A549 treated with AZD2906 at 1 μM for 4 hours (cell line): ENCODE data around the gene MRPL40. TPM values are rescaled to one million over a fixed set of nuclear protein-coding genes. Genes with fewer than 3 reads are reported as not detected.

Experiments
- total RNA-seq: library from RNA; stranded (reverse); fragments of 200-300 nt; extraction: Qiagen RNA extraction; gene quantifications from 5 replicates; pipeline ENCODE4 v1.2.3, GENCODE V29; 2022

Gene MRPL40
- total RNA-seq = 37.5 to 53.0 TPM (median 45.8 TPM) in 5 replicates

DNA sequence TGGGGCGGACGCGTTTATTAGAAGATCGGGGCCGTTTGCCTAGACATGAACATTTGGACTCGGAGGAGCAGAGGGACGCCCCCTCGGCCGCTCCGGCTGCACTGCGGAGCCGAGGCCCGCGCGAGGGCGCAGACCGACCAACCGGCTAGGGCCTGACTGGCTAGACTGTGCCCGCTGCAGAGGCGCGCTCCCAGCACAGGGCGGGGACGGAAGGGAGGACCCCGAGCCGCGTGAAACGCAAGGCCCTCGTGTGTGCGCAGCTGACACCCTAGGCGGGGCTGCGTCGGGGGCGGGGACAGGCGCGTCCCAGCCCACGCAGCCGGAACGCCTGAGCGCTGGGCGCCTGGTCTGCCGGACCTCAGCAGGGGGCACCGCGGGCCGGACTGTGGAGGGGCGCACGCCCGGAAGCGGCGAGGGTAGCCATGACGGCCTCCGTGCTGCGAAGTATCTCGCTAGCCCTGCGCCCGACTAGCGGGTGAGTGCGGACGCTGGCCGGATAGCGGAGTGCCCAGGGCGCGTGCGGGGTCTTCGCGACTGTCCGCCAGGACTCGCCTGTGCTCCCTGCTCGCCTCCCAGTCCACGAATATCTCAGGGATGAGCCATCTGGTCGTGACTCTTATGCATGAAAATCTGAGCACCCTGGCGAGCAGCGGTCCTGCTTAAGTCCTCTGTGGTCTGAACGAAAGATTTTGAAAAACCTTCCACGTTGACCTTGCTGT is at the start of gene MRPL40:
Gene MRPL40 (plus strand): TSS at position 413 of the 719 bp plus-strand sequence. CDS start 10 bp downstream, at position 423.

DNA sequence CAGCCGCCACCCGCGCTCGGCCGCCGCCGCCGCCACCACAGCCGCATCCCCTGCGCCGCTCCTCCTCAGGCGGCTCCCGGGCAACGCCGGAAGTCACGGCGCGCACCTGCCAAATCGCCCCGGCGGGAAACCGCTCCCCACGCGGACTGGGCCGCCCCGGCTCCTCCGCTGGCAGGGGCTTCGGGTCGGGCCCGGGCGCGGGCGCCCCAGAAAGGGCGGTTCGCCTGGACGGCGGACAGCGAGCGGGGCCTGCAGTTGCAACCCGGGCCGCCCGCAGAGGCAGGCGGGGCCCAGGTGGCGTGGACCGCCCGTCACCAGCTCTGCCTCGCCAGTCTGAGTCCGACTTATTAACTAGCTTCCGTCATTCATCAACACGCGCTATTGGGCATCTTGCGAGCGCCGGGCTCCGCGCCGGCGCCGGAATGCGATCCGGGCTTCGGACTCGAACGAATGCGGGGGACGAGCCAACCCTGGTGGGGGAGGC is 654 bp upstream of the MRPL40 start, which contains the start of gene HIRA:
Gene HIRA (minus strand): TSS at position 85 of the 484 bp plus-strand sequence. CDS start 257 bp downstream, outside the sequence.

DNA sequence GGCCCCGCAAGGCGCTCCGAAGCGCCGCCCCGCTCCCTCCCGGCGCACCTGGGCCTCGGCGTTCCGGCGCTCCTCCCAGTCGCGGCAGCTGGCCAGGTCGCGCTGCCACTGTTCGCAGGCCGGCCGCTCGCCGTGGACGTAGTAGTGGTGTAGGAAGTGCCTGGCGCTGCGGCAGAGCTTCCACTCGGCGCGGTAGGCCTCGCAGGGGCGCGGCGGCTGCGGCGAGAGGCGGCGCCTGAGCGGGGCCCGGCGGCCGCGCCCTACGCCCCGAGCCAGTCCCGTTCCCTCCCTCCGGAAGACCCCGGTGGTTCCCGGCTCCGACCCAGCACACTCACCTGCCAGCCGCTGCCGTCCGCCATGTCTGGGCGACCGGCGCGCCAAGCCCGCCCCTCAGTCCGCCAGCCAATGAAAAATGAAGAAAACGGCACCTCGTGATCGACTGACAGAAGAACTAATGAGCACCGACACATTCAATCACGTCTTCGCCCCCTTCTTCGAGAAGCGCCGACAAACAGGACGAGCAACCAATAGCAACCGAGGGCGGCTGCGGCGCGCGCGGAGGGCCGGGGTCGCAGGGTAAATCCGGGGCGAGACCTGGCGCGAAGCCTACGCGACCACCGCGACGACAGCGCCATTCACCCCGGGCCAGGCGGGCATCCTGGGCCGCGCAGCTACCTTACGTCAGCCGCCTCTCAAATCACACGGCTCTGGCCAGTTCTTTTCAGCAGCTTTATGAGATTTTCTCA is 15.2 kb downstream of the MRPL40 start, which contains the start of gene C22orf39:
Gene C22orf39 (minus strand): TSS at position 382 of the 746 bp plus-strand sequence. CDS start 23 bp downstream, at position 359.

GRCh38 chr22:19478901-19479354 is 46.6 kb downstream of the MRPL40 start, which contains the start of gene UFD1:
TSS of gene UFD1 (minus strand) at chr22:19479193. CDS start at chr22:19479085, 108 bp downstream.

GRCh38 chr22:19479355-19480172 is 47.2 kb downstream of the MRPL40 start, which contains the start of gene CDC45:
TSS of gene CDC45 (plus strand) at chr22:19479920. CDS start at chr22:19479969, 49 bp downstream.

Other genes with a start within 250 kb of the MRPL40 start
- 4.5 to 5.6 TPM (median 5.3 TPM) in 5 replicates for gene CLTCL1, start 140.8 kb upstream of the MRPL40 start, total RNA-seq
- 20.7 to 24.5 TPM (median 23.0 TPM) in 5 replicates for gene HIRA, start 812 bp upstream of the MRPL40 start, total RNA-seq
- gene C22orf39, start 15.2 kb downstream of the MRPL40 start, total RNA-seq = 11.7 to 16.8 TPM (median 15.7 TPM) in 5 replicates
- 94.9 to 97.7 TPM (median 97.4 TPM) in 5 replicates for gene UFD1, start 46.6 kb downstream of the MRPL40 start, total RNA-seq
- gene CDC45, start 47.4 kb downstream of the MRPL40 start, total RNA-seq = 23.1 to 26.3 TPM (median 24.5 TPM) in 5 replicates
- gene CLDN5, start 91.9 kb downstream of the MRPL40 start, total RNA-seq = not detected in 5 replicates